NCI-H2196 treated with DMSO at 0.1 percent for 48 hours (cell line): Measurements from ENCODE around the gene DTNB.
"Not testable (repeated sequence)": the region's sequence is repeated elsewhere in the genome, so short reads cannot be mapped to it uniquely, and the experiment has no call there.

Experiments used
- DNase-seq: peaks from one replicate; lab custom pipeline; 2025; ENCODE audit not compliant: unreplicated experiment; lab: John Stamatoyannopoulos, UW

DTNB gene

DNA sequence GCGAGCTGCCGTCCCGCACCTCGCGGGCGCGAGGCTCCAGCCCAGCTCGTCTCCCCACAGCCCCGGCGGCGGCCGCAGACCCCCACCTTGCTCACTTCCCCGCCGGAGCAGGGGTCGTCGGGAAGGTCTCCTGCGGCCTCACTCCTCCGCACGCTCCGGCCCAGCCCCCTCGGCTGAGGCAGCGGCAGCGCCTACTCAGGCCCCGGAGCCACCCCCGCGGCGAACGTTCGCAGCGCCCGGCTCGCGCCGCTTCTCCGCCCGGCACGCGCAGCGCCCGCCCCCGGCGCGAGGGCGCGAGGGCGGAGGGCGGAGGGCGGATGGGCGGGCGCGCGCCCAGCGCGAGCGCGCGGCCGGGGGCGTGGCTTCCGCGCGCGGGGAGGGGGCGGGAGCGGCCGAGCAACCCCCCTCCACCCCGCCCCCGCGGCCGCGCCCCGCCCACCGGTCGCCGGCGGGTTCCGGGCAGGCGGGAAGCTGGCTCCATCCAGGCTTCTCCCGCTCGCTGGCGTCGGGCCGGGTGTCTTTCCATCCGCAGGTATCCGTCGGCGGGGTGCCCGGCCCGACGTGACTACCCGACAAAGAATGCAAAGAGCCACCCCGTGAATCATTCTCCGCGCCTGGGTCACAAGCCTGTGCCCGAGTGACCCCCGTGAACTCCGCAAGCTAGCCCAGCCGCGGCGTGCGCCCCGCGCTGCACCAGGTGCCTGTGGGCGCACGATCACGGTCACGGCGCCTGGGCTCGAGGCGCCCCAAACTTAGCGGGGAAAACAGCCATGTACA is at the start of gene DTNB:
DTNB (minus strand) TSS at position 278 of the 777 bp plus-strand sequence. CDS start 20,917 bp downstream, outside the sequence.
- DNase-seq = peak; percentile 69

DNA sequence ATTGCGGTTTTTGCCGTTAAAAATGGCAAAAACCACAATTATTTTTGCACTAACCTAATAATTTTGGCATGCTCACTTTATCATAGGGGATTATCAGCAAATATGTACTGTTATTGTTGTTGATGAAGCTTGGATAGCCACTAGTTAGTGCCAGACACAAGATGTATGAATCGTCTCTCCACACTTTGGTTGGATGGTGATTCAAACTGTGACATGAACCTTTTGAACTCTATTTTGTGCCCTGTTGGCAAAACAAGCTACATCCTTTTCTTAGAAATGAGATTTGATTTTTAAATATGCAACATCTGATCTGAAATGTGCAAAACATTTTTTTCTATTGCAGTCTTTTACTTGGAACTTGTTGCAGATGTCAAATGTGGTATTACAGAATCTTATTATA is 48.8 kb upstream of the DTNB start:
- DNase-seq = no peak

- no peak for DNase-seq
Observed at GRCh38 chr2:25720575-25720974, 47.2 kb upstream of the DTNB start.

- DNase-seq = no peak
Observed at GRCh38 chr2:25714740-25715139, 41.4 kb upstream of the DTNB start.

GRCh38 chr2:25712455-25712854 is 39.1 kb upstream of the DTNB start:
- no peak for DNase-seq

DNA sequence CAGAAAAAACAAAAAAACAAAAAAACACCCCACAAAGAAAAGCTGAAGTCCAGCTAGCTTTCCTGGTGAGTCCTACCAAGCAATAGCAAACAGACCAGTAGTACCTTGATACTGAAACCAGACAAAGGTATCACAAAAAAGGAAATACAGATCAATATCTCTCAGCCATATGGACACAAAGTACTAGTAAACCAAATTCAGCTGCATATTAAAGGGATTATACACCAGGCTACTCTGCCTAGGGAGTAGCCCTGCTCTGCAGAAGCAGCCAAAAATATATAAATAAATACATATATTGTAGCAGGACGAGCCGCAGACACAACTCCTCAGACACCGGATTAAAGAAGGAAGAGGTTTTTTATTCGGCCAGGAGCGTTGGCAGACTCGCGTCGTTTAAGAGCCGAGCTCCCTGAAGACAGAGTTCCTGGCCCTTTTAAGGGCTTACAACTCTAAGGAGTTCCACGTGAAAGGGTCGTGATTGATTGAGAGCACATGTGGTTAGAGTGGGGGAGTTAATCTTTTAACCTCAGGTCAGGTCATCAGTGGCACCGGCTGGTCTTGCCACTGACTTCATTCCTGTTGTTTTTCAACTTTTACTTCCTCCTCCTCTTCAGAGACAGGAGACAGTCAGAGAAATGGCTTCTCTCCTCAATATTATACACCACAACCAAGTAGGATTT is 38.4 kb upstream of the DTNB start:
- DNase-seq = no peak

DNA sequence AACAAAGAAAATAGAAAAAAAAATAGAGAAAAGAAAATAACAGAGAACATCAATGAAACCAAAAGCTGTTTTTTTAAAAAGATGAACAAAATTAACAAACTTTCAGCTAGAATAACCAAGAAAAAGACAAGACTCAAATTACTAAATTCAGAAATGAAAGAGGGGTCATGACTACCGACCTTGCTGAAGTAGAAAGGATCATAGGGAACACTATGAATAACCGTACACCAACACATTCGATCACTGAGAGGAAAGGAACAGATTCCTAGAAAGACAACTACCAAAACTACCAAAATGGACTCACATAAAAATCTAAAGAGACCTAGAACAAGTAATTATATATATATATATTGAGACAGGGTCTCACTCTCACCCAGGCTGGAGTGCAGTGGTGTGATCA is 37.4 kb upstream of the DTNB start:
- DNase-seq = no peak

GRCh38 chr2:25709349-25709748 is 36.0 kb upstream of the DTNB start:
- no peak for DNase-seq

GRCh38 chr2:25707927-25708590 is 34.7 kb upstream of the DTNB start:
- no peak for DNase-seq

DNA sequence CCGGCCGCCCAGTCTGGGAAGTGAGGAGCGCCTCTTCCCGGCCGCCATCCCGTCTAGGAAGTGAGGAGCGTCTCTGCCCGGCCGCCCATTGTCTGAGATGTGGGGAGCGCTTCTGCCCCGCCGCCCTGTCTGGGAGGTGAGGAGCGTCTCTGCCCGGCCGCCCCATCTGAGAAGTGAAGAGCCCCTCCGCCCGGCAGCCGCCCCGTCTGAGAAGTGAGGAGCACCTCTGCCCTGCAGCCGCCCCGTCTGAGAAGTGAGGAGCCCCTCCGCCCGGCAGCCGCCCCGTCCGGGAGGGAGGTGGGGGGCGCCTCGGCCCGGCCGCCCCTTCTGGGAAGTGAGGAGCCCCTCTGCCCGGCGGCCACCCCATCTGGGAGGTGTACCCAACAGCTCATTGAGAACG is 32.2 kb upstream of the DTNB start:
- DNase-seq = not testable (repeated sequence)

- DNase-seq = no peak
Observed at GRCh38 chr2:25701801-25702200, 28.4 kb upstream of the DTNB start.

GRCh38 chr2:25700221-25700660 is 26.9 kb upstream of the DTNB start:
- peak; percentile 55 for DNase-seq

GRCh38 chr2:25699216-25699615 is 25.8 kb upstream of the DTNB start:
- no peak for DNase-seq

DNA sequence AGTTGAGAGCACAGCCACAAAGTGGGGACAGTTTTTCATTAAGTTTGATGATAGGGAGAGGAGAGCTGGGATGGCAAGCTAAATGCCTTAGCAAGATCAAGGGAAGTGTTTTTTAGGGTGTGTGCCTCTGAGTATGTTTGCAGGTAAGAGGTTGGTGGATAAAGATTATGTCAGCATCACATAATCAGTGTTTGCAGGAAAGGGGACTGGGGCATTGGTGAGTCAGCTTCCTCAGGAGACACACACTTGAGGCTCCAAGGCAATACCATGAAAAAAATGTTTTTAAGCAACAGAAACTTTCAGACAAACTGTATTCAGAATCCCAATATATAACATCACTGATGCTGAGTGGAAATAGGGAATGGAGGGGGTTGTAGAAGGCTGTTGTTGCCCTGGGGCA is 25.4 kb upstream of the DTNB start:
- no peak for DNase-seq

GRCh38 chr2:25697559-25698341 is 24.4 kb upstream of the DTNB start:
- DNase-seq = no peak

DNA sequence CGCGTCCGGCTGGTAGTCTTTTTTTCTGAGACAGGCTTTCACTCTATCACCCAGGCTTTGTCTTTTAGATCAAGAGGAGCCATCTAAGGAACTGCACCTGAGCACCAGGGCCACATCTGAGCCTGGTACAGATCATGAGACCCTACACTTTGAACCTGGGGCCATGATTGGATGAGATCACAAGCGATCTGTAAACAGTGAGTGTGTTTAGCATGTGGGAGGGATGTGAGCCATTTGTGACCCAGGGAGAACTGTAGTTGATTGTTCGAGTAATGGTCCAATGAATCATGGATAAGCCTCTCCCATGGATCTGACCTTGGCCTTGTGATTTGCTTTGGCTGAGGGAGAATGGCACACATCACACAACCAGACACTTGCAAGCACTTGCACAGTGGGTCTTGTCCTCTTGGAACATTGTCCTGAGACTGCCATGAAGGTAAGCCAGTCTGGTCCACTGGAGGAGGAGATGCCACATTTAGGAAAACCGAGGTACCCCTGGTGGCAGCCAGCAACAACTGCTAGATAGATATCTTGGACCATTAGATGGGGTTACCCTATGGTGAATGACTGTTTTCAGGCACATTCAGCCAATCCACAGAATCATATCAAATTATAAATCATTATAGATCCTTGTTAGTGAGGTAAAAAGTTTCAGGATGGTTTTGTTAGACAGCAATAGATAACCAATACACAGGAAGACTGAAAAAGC is 19.5 kb upstream of the DTNB start:
- no peak for DNase-seq

DNA sequence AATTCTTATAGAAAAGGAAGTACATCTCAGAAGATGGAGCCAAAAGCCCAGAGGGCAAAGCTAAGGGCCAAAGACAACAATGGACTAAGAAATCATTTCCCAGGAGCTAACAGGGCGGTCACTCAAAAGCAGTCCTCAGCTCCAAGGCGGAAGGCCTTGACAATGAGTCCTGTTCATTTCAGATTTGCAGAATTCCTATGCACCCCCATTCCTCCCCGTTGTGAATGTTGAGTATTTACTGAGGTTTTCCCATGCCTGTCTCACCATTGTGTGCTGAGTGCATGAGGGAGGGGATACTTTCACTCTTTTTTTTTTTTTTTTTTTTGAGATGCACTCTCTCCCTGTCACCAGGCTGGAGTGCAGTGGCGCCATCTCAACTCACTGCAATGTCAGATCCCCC is 18.8 kb upstream of the DTNB start:
- DNase-seq = no peak

DNA sequence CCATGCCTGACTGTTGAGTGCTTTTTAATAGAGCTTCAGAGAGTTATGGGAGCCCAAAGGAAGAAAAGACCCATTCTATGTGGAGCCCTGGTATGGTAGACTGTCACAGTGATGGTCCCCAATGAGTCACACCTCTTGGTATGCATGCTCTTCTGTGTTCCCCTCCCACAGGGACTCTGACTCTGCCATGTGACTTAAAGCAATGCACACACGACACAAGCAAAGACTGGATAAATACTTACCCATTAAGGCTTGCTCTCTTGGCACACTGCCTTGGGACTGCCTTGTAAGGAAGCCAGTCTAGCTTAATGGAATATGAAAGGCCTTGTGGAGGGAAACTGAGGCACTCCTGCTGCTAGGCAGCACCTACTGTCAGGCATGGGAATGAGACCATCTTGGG is 16.7 kb upstream of the DTNB start:
- DNase-seq = no peak

- no peak for DNase-seq
Observed at GRCh38 chr2:25688236-25688635, 14.9 kb upstream of the DTNB start.

GRCh38 chr2:25685741-25686140 is 12.4 kb upstream of the DTNB start:
- no peak for DNase-seq
